LHCN-M2 (cell line): Measurements from ENCODE around the gene PRORP. TPM values are rescaled to one million over a fixed set of nuclear protein-coding genes. Genes with fewer than 3 reads are reported as not detected.
A peak's percentile ranks its signal among the peaks of the same experiment; 100 is the strongest.
"Not testable (repeated sequence)": the region's sequence is repeated elsewhere in the genome, so short reads cannot be mapped to it uniquely, and the experiment has no call there.

Source experiments
- DNase-seq: peaks from one replicate; pipeline ENCODE4 v3.0.0-alpha.2; 2012; ENCODE audit warnings: low read depth
- total RNA-seq: library from RNA; depleted of rRNA; stranded (reverse); fragments of >200 nt; gene quantifications from 2 replicates; pipeline ENCODE4 v1.2.3, GENCODE V29; 2014

PRORP gene
- total RNA-seq, 1 experiment from 2014 or later, result 54.4 TPM

- DNase-seq, result no peak
Measured at GRCh38 chr14:35134329-35135123, 12.2 kb downstream of the PRORP start.

GRCh38 chr14:35138585-35138984, 16.2 kb downstream of the PRORP start:
- DNase-seq, result no peak

- DNase-seq, result peak; percentile 5
Measured at GRCh38 chr14:35140718-35141581, 18.6 kb downstream of the PRORP start.

GRCh38 chr14:35144029-35144428, 21.7 kb downstream of the PRORP start:
- no peak for DNase-seq

GRCh38 chr14:35146711-35147149, 24.4 kb downstream of the PRORP start:
- DNase-seq, result no peak

- no peak for DNase-seq
Measured at GRCh38 chr14:35147186-35147585, 24.8 kb downstream of the PRORP start.

GRCh38 chr14:35147711-35148110, 25.4 kb downstream of the PRORP start:
- DNase-seq, result no peak

- no peak for DNase-seq
Measured at GRCh38 chr14:35149239-35149638, 26.9 kb downstream of the PRORP start.

- DNase-seq, result not testable (repeated sequence)
Measured at GRCh38 chr14:35152531-35152930, 30.2 kb downstream of the PRORP start.

GRCh38 chr14:35154016-35154415, 31.7 kb downstream of the PRORP start:
- DNase-seq, result no peak

- DNase-seq, result peak; percentile 49
Measured at GRCh38 chr14:35155962-35156361, 33.6 kb downstream of the PRORP start.

GRCh38 chr14:35158491-35158890, 36.1 kb downstream of the PRORP start:
- no peak for DNase-seq

GRCh38 chr14:35158951-35159653, 36.8 kb downstream of the PRORP start:
- no peak for DNase-seq

GRCh38 chr14:35159742-35160409, 37.5 kb downstream of the PRORP start:
- DNase-seq, result peak; percentile 82

GRCh38 chr14:35161231-35161630, 38.9 kb downstream of the PRORP start:
- DNase-seq, result no peak

- no peak for DNase-seq
Measured at GRCh38 chr14:35163384-35163783, 41.0 kb downstream of the PRORP start.

GRCh38 chr14:35164849-35165248, 42.5 kb downstream of the PRORP start:
- DNase-seq, result no peak

GRCh38 chr14:35167496-35167895, 45.1 kb downstream of the PRORP start:
- DNase-seq, result no peak
